Ammon's horn (tissue), 1 donor: Measurements from ENCODE around the gene IBSP.

Source experiments
- DNase-seq: peaks from one replicate; pipeline ENCODE4 v3.0.0-alpha.2; 2016; ENCODE audit warnings: low spot score

IBSP gene

DNA sequence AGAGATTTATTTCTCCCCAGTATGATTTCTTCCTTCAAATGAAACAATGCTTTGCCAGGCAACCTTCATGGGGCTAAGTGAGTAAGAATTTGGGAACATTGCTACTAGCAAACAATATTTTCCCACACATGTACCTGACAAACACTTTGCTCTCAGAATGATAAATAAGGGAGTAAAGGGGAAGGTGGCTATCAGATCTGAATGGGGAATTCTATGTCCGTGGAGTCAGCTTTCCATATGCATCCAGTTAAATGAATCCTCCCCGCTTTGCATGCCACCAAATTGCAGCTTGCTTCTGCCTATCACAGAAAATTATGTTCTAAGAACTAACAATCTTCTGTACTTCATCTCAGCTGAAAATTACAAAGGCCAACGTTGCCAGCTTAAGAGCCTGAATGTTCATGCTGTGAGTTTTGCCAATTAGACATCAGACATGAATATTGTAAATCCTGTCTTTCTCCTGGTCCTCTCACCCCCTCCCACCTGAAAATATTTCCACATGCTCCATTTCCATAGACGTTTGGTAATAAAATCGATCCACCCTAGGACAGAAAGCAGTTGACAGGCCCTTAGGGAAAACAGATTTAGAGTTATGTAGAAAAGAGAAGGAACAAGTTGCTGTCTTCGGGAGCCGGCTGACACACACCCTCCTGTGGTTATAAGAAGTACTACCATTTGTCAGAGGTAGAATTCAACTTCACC is 39.7 kb downstream of the IBSP start:
- DNase-seq: peak; percentile 74

DNA sequence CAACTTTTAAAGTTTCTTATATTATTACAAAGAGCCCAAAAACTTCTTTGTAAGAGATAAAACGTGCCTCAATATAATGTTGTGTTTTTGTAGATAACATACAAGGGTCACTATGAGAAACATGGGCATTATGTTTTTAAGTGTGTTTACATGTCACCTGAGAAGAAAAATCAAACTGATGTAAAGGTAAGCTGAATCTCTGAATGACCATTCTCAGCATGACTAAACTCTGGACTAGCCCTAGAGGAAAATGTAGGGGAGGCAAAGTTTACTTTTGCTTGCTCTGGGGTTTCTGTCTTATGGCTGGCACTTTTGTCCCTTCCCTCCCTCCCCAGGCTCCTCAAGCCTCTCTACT is 40.2 kb downstream of the IBSP start:
- no peak for DNase-seq

DNA sequence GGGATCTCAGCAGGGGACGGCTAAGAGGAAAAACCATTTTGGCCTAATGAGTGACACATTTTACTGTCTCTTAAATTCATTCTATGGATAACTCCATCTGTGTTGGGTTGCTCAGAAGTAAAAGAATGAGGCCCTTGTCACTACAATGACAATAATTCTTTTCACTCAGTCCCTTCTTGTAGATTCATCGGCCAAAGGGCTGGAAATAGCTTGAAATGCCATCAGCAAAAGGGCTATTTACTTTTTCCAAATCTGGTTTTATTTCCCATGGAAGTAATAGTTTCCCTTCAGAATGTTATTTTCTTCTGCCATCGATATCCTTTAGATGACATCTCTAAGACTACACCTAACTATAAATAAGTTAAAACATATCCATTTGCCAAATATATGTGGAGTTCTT is 40.8 kb downstream of the IBSP start:
- peak; percentile 77 for DNase-seq

DNA sequence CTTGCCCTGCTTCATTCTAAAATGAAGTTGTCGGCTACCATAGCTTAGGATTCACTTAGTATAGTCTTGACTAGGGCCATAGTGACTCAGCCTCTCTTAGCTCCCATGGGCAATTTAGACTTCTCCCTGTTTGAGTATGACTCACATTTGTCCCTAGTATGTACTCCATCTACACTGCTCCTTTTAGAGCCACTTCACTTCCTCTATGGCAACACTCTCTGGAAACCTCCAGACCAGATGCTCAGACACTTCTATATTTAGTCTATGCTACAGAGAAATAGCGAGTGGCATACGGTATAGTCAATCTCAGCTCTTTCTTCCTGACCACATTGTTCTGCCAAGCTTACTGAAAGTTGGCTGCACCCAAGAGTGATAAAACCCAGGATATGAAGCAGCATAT is 44.6 kb downstream of the IBSP start:
- peak; percentile 82 for DNase-seq

GRCh38 chr4:87844452-87844851 is 45.1 kb downstream of the IBSP start:
- no peak for DNase-seq

DNA sequence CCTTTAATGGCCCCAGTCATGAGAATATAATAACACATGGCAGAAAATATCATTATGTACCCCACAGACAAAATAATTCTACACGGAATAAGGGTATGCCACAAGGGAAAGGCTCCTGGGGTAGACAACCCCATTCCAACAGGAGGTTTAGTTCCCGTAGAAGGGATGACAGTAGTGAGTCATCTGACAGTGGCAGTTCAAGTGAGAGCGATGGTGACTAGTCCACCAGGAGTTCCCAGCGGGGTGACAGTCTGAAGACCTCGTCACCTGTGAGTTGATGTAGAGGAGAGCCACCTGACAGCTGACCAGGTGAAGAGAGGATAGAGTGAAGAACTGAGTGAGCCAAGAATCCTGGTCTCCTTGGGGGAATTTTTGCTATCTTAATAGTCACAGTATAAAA is 46.9 kb downstream of the IBSP start:
- no peak for DNase-seq

GRCh38 chr4:87848622-87849351 is 49.4 kb downstream of the IBSP start:
- DNase-seq: peak; percentile 92

DNA sequence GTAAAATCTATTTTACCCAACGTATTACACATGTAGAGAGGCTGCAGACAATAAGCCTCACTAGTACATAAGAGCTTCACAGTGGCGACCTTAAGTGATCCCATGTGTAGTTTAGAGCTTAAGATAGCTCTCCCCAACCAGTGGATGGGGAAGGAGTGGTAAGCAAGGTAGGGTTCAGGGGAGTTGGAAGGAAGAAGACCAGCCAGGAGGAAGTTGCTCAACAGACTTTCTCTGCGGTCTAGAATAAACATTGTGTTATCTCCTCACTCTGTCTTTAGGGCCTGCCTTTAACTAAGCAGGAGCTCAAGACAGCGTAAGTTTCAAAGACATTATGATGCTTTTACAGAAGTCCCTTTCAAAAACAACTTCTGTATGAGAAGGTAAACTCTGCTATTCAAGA is 50.3 kb downstream of the IBSP start:
- DNase-seq: peak; percentile 62

DNA sequence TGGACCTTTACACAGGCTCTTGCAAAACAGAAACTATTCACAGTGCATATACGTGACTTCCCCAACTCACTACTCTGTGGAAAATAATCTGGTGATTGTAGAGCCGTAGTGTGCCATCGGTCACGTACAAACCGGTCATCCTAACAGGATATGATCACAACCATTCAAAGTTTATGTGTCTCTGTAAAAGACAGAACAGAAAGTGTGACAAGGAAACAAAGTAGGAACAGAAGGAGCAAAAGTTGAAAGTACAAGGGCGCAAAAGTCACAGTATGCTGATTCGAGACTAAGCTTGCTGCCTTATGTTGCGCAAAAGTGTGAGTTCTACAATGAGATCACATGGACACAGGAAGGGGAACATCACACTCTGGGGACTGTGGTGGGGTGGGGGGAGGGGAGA is 52.0 kb downstream of the IBSP start:
- peak; percentile 63 for DNase-seq

GRCh38 chr4:87851953-87852352 is 52.6 kb downstream of the IBSP start:
- DNase-seq: no peak

DNA sequence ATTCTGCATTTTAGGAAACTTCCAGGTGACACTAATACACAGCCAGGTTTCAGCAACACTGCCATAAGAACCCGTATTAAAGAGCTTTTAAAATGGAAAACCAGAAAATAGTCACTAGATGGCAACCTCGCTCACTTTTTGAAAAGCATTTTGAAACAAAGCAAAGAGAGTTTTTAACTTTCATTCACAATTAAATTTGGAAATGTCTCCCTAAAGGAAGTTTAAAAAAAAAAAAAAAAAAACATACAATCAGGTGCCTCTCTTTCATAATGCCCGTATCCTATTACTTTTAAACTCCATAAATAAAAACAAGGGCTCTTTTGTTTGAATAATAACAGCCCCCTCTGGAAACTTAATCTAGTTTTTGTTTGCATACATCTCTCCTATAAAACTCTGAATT is 53.8 kb downstream of the IBSP start:
- DNase-seq: peak; percentile 64

DNA sequence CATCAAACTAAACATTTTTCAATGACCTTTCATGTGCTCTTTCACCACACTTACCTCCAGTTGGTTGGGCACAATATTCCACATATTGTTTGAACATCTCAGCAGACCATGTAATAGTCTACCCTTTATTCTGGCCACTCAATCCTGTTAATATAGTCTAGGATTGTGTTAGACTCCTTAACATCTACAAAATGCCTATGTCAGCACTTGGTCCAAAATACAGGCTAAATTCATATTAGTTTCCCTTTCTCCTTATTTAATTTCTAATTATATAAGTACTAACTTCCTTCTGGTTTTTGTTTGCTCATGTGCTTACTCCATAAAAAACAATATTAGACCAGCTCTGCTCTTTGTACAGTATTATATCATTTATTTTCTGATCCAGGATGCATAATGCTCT is 54.5 kb downstream of the IBSP start:
- no peak for DNase-seq

DNA sequence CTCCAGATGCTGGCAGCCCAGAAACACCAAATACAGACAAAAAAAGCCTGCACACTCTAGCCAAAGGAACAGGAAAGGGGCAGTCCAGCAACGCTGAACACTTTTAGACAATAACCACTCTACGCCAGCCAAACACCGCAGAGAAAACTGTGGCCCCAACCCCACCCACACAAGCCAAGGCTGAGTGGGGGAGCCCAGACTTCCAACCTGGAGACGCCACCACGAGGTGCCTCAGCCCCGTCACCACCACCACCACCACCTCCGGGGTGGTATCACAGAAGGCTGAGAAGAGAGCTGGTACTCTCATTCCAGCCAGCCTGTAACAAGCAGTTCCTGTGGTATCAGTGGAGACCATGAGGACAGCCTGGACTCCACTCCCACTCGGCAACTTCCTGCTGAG is 56.2 kb downstream of the IBSP start:
- no peak for DNase-seq

DNA sequence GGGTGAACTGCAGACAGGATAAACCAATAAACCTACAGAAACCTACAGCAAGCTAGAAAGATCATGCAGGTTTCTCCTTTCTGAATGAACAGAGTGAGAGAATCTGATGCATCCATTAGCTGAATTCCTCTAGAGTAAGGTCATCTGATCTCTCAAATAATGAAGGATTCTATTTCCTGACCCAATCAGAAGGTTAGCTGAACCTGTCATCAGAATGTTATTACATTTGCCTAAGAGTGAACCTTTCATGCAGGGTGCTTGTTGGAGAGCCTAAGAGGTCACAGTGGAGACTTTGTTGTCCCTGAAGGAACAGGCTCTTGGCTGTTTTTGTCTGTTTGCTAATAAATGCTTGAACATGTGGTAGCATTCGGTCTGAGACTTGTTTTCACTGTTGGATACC is 57.5 kb downstream of the IBSP start:
- no peak for DNase-seq

DNA sequence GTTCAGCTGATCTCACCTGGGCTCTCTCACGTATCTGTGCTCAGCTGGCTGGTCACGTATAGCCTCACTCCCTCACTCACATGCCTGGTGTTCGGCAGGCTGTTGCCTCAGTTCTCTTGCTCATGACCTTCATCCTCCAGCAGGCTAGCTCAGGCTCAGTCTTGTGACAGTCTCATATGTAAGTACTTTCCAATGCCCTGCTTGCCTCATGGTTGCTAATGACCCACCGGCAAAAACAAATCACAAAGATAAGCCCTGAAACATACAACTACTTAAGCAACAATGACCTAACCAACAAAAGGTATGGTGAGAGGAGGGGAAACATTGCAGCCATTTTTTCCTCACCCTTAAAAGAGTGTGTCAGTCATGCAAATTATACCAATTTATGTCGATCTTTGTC is 58.4 kb downstream of the IBSP start:
- no peak for DNase-seq
